Right lobe of liver (tissue), 4 donors: ENCODE data around the gene SERPINB1.

Source experiments
- CTCF ChIP-seq, 4 donors: fragments of 200-600 bp in 3 of 4; fragments of 450-650 bp in 1 of 4; IDR thresholded peaks; one replicate each; pipeline versions ENCODE4 v1.5.1 to v1.8.0; 2016 to 2022; ENCODE audit warnings: antibody characterized with exemption in 4 of 4, mild to moderate bottlenecking in 2 of 4
- POLR2A ChIP-seq: fragments of 450-650 bp; IDR thresholded peaks from one replicate; pipeline ENCODE4 v1.6.1; 2017; ENCODE audit warnings: antibody characterized with exemption, mild to moderate bottlenecking
- donor health status: DM: no; HTN: no; CAD: no.
- donor health status: DM: no; HTN: no; CAD: no.
- donor health status: DM: no; HTN: yes; CAD: no.

DNA sequence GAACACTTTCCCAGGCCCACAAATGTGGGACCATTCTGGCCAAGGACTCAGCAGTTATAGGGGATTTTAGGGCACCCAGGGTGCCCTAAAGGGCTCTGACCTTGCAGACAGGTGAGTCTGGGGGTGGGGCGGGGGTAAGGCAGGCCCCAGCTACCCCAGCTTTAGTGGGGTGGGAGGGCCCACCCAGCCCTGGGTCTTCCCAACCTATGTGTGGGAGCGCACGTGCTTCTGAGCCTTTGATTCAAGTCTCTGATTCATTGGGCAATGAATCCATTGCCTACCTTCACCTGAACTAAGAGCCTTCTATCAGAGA, 958 bp downstream of the SERPINB1 start:
- TF ChIP-seq POLR2A = no peak
- no peak for TF ChIP-seq CTCF (IDR thresholded peaks at IDR 0.05)
